Measurements from ENCODE around the gene OXGR1. TPM values are rescaled to one million over a fixed set of nuclear protein-coding genes. Genes with fewer than 3 reads are reported as not detected.

Gene OXGR1
- total RNA-seq, 2 donors from 2014 or later, result 0.13 to 0.44 TPM

DNA sequence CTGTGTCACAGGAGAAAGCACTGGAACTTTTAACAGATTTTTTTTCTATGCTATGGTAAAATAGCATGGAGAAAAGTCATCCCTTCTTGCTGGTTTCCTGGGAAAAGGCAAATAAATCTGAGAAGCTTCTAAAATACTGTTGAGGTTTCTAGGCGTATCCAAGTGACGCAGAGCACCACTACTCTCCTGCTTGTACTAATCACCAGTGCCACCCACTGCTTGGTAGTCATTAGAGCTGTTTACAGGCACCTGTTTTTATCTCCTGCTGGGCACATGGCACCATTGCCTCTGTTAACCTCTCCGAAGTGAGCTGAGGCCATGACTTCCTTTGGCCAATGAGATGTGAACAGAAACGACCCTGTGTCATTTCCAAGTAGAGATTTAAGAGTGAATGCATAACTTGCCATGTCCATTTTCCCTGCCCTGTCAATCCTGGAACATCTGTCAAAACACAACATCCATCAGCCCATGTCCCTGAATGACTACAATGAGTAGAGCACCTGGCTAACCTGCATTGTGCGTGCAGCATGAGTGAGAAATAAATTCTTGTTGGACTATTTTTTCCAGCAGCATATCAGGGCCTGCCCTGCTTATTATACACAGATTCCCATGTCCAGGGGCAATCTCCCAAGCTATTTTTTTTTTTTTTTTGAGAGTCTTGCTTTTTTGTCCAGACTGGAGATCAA lies 17.3 kb upstream of the OXGR1 start:
- intact Hi-C loops (cut with DNase I), result loop anchor here in 1 of 2 donors (10.0 kb wide), 1 partner anchor 793 kb away; no protein-coding TSS in a partner anchor
- ATAC-seq (no peak), DNase-seq (no peak)

- ATAC-seq (no peak), DNase-seq (no peak)
- intact Hi-C loops (cut with DNase I), result no loop called here
These were observed 14.4 kb upstream of the OXGR1 start for GRCh38 chr13:97008643-97009042.

DNA sequence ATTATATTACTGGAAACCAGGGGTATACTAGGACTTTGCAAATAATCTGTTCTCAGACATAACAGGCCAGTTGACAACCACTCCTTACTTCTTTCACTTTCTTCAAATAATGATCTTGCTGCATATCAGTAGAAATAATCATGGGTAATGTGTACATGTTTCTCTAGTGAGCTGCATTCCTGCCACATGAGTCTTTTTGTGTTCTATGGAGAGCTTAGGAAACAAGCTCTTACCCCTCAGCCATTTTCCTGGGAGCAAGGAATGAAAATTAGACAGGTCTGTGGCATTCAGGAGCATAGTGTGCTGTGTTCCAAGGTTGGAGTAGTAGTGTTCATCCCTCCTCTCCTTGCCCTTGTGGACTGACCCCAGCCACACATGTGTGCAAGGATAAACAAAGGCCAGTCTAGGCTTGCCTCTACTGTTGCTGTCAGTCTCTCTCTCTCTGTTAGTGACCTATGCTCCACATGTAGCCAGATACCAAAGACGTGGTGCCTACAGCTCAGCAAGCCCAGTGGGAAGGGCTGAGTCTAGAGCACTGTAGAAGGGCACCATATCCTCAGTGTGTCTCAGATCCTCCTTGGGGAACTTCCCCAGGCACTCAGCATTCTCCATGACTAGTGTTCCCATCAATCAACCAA lies 11.5 kb upstream of the OXGR1 start:
- DNase-seq (no peak), ATAC-seq (no peak)
- intact Hi-C loops (cut with DNase I), result no loop called here

- no peak for DNase-seq
- ATAC-seq, result no peak
- intact Hi-C loops (cut with DNase I), result no loop called here
These were observed 10.6 kb upstream of the OXGR1 start for GRCh38 chr13:97004886-97005285.

DNA sequence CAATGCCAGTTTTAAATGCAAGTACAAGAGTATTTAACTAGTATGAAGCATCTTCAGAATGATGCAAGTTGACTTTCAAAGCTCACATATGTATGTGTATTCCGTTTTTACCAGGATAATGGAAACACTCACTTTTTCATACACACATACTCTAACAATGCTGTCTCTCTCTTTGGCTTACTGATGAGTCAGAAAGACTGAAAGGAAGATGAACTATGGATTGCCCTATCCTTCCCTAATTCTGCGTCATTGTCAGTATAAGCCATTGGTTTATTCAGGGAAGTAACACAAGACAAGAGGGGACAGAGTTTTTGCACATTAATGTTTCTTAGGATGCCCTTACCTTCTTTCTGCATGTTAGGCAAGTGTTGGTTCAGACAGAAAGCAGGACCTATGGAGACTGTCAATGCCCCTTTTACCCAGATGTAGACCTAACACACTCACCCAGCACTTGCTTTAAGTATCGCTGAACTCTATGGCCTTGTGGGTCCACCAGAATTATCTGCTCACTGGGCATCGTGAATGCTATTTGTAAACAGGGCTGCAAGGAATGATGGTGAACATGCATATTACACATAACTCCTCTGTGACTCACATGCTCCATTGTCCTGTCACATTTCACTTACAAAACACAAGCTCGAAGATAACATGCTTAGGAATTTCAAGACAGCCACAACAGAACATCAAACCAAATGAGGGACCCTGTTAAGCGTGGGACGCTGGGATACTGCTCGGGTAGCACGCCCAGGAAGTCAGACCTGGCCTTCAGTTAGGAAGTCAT lies 10.0 kb upstream of the OXGR1 start:
- peak; percentile 34 to 38 for ATAC-seq
- intact Hi-C loops (cut with DNase I), result no loop called here
- no peak for DNase-seq

DNA sequence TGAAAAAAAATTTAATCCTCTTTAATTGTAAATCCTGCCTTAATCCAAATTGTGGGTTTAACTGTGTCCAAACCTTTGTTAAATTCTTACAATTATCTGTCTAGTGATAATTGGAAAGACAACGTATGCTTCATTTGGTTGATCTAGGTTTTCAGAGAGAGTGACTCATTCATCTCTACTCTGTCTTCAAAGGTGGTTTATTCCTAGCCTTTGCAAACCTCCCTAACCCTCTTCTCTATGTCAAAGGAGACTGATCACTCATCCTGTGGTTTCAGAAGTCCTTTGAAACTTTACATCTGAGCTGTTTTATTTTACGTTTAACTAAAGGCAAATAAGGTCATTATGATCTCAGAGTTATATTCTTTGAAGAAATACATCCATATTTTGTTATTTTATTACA lies 8.8 kb upstream of the OXGR1 start:
- intact Hi-C loops (cut with DNase I), result no loop called here
- DNase-seq (no peak), ATAC-seq (peak in 1 of 2 donors; percentile 31)

DNA sequence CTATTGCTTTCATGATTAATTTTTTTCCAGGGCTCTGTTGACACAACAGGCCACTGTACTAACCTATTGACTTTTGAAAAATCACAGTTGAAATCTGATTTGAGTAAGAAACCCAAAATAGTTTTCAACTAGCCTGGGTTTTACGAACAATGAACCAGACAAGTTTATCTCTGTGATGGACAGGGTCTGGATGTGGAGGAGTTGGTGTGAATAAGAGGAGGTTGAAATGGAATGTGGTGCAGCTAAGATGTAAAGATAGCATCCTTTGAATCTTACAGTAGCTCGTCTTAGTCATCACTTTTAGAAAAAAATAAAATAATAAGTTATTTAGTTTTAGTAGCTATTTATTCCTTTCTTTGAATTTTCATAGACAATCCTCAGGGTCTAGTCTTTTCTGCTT lies 8.3 kb upstream of the OXGR1 start:
- DNase-seq, result no peak
- ATAC-seq, result peak in 1 of 2 donors; percentile 46
- intact Hi-C loops (cut with DNase I), result no loop called here

DNA sequence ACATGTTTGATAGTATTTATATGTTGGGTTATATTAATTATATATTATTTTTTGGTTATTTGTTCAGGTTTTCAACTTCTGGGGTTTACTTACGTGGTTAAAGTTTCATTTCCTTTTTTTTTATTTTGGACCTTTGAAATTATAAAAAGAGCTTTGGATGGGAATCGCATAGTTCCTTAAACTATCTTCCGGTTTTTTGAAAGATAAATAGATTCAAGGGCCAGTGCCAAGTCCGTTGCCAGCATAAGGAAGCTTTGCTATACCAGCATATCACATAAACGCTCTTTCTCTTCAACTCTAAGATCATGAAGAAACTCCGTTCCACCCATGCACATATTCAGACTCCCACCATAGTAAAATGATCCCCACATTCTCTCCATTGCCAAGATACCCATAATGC lies 7.4 kb upstream of the OXGR1 start:
- ATAC-seq, result no peak
- intact Hi-C loops (cut with DNase I), result no loop called here
- no peak for DNase-seq

DNA sequence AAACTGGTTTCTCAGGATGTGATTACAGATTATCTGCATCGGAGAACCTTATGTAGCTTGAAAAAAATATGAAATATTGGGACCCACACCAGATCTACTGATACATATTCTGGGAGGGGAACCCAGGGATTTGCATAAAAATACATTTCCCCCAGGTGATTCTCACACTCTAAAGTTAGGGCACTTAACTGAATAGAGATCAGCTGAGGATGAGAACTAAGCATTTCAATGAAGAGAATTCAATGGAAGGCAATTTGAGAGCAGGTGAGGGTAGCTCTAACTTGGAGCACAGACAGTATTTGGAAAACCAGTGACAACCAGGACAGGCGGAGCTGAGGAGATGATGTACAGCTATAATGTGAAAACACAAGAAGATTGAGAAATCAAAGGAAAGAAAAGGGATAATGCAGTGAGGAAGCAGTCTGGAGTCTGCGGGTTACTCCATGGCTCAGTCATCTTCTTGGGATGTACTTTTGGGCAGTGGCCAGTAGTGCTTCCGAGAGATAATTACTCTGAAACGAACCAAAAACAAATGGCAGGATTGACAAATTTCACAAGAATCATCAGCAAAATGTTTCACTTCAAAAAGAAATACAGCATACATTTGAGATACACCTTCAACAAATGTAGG lies 6.1 kb upstream of the OXGR1 start:
- ATAC-seq (no peak), DNase-seq (no peak)
- intact Hi-C loops (cut with DNase I), result no loop called here

DNA sequence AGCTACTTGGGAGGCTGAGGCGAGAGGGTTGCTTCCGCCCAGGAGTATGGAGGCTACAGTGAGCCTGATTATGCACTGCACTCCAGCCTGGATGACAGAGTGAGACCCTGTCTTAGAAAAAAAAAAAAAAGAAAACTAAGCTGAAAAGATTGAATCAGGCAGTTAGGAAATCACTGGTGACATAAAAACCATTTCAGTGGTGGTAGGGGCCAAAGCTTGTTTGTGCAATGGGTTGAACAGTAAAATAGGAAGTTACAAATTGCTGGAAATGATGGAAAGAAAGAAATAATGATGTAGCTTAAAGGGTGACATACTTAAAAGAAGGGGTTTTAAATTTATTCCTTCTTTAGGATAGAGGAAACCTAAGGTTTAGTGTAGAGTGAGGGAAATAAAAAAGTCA lies 4.8 kb upstream of the OXGR1 start:
- no peak for DNase-seq
- no peak for ATAC-seq
- intact Hi-C loops (cut with DNase I), result no loop called here

GRCh38 chr13:96998051-96998450 lies 3.8 kb upstream of the OXGR1 start:
- ATAC-seq (no peak), DNase-seq (no peak)
- intact Hi-C loops (cut with DNase I), result no loop called here

GRCh38 chr13:96996886-96997285 lies 2.6 kb upstream of the OXGR1 start:
- intact Hi-C loops (cut with DNase I), result no loop called here
- DNase-seq, result no peak
- no peak for ATAC-seq

DNA sequence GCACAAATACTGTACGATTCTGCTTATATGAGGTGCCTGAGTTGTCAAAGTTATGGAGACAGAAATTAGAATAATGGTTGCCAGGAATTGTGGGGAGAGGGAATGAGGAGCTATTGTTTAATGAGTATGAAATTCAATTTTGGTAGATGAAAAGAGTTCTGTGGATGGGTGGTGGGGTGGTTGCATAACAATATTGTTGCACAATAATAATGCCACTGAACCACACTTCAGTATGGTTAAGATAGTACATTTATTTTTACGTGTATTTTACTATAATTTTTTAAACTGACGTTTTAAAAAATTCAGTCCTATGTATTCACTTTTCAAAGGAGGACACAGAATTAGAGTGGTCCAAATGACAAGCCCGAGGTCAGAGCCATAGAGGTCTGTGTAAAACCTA lies 1.8 kb upstream of the OXGR1 start:
- no peak for ATAC-seq
- DNase-seq, result no peak
- intact Hi-C loops (cut with DNase I), result no loop called here

GRCh38 chr13:96994858-96995243 lies 575 bp upstream of the OXGR1 start:
- intact Hi-C loops (cut with DNase I), result no loop called here
- ATAC-seq, result no peak

GRCh38 chr13:96993634-96994016 lies 651 bp downstream of the OXGR1 start:
- DNase-seq (no peak), ATAC-seq (peak in 1 of 2 donors; percentile 22)
- intact Hi-C loops (cut with DNase I), result no loop called here

More at GRCh38 chr13:96994858-96995243, 575 bp upstream of the OXGR1 start:
- no peak for DNase-seq

DNA sequence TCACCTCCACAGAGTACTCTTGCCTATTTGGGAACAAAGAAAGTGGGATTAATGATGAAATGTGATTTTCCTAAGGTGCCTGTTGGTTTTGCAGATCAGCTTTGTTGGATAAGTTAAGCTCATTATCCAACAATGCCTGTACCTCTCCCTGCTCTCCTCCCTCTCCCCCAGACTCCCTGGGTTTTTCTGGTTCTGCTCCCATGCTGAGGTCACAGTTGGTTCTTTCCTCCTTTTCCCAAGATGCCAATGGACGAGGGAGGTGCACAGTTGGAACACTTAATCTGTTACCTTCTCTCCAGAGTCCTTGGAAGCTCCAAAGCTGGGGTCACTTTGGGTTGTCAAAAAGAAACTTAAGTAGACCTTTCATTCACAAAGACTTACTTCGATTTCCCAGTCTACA lies 1.6 kb downstream of the OXGR1 start:
- DNase-seq (no peak), ATAC-seq (no peak)
- intact Hi-C loops (cut with DNase I), result no loop called here

DNA sequence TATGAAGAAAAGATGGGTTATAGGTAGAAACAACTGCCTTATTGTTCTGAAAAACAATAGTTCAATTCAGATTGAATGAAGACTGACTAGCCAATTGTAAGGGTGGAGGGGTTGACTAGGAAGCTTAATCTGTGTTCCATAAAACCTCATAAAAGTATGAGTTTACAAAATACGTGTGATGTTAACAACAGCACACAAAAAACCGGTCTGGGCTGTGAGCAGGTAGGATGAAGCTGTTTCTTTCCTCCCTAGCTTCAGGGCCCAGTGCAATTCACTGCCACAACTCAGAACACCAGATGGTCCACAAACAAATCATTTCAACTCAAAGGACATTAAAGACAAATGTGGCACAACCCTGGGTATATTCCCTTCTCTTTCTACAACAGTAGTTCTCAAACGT lies 3.2 kb downstream of the OXGR1 start:
- intact Hi-C loops (cut with DNase I), result no loop called here
- no peak for ATAC-seq
- no peak for DNase-seq

- ATAC-seq, result no peak
- DNase-seq, result no peak
- intact Hi-C loops (cut with DNase I), result no loop called here
These were observed 5.8 kb downstream of the OXGR1 start for GRCh38 chr13:96988441-96988840.

GRCh38 chr13:96984051-96984508 lies 10.2 kb downstream of the OXGR1 start:
- intact Hi-C loops (cut with DNase I), result no loop called here
- peak; percentile 32 for DNase-seq
- ATAC-seq, result peak; percentile 15 to 96

GRCh38 chr13:96982672-96983071 lies 11.6 kb downstream of the OXGR1 start:
- intact Hi-C loops (cut with DNase I), result no loop called here
- ATAC-seq (peak; percentile 59 to 80), DNase-seq (no peak)

Data from left cardiac atrium (tissue), 4 donors.